Liver (tissue), 9 donors: ENCODE measurements around the gene CD63. TPM values are rescaled to one million over a fixed set of nuclear protein-coding genes. Genes with fewer than 3 reads are reported as not detected.

Experiments
- DNase-seq: peaks from one replicate; pipeline ENCODE4 v3.0.0-alpha.2; 2017; ENCODE audit warnings: low spot score
- H3K27ac ChIP-seq, 2 donors: one replicate each; pipeline ENCODE4 v1.7.0; 2013; ENCODE audit warnings: inconsistent platforms in 2 of 2, low read length in 2 of 2, control low read depth in 1 of 2, low read depth in 1 of 2, mild to moderate bottlenecking in 1 of 2
- H3K27me3 ChIP-seq, 4 donors: one replicate each; pipeline versions ENCODE4 v1.6.1 to v1.7.0; 2013; ENCODE audit warnings: low read length in 3 of 4, inconsistent platforms in 1 of 4, mild to moderate bottlenecking in 1 of 4, moderate library complexity in 1 of 4; ENCODE audit not compliant: control insufficient read depth in 4 of 4, insufficient read depth in 4 of 4
- H3K36me3 ChIP-seq, 4 donors: one replicate each; pipeline versions ENCODE4 v1.6.1 to v1.7.0; 2013; ENCODE audit warnings: low read length in 3 of 4, mild to moderate bottlenecking in 3 of 4, low read depth in 1 of 4, moderate library complexity in 1 of 4; ENCODE audit not compliant: control insufficient read depth in 4 of 4, insufficient read depth in 3 of 4
- H3K4me1 ChIP-seq, 4 donors: one replicate each; pipeline versions ENCODE4 v1.6.1 to v1.7.0; 2013; ENCODE audit warnings: low read length in 3 of 4, mild to moderate bottlenecking in 3 of 4, moderate library complexity in 1 of 4; ENCODE audit not compliant: control insufficient read depth in 4 of 4, insufficient read depth in 4 of 4
- H3K4me3 ChIP-seq, 3 donors: one replicate each; pipeline versions ENCODE4 v1.6.1 to v1.7.0; 2013; ENCODE audit warnings: low read length in 3 of 3, control low read depth in 1 of 3, low read depth in 1 of 3, mild to moderate bottlenecking in 1 of 3
- H3K9ac ChIP-seq, 2 donors: one replicate each; pipeline ENCODE4 v1.7.0; 2013; ENCODE audit warnings: low read length in 2 of 2, mild to moderate bottlenecking in 2 of 2, moderate library complexity in 2 of 2, control low read depth in 1 of 2, low read depth in 1 of 2
- H3K9me3 ChIP-seq, 4 donors: one replicate each; pipeline versions ENCODE4 v1.6.1 to v1.7.0; 2013; ENCODE audit warnings: low read length in 3 of 4; ENCODE audit not compliant: control insufficient read depth in 4 of 4
- EGR1 ChIP-seq, 2 donors: IDR thresholded peaks; 2 replicates each; pipeline ENCODE4 v1.6.1; 2016 to 2018; ENCODE audit warnings: antibody characterized with exemption in 2 of 2, low read depth in 2 of 2
- FOXA1 ChIP-seq: IDR thresholded peaks from 2 replicates; pipeline ENCODE4 v1.6.1; 2016; ENCODE audit warnings: antibody characterized with exemption
- FOXA2 ChIP-seq: IDR thresholded peaks from 2 replicates; pipeline ENCODE4 v1.6.1; 2016; ENCODE audit warnings: antibody characterized with exemption
- GABPA ChIP-seq, 2 donors: IDR thresholded peaks in 1 of 2; conservative IDR thresholded peaks in 1 of 2; 2 replicates each; pipeline ENCODE4 v1.6.1; 2016; ENCODE audit warnings: antibody characterized with exemption in 2 of 2, mild to moderate bottlenecking in 1 of 2, moderate library complexity in 1 of 2
- HNF4A ChIP-seq, 2 donors: conservative IDR thresholded peaks; 2 replicates each; pipeline ENCODE4 v1.6.1; 2016; ENCODE audit warnings: antibody characterized with exemption in 2 of 2, mild to moderate bottlenecking in 2 of 2
- HNF4G ChIP-seq: IDR thresholded peaks from 2 replicates; pipeline ENCODE4 v1.6.1; 2016; ENCODE audit warnings: antibody characterized with exemption
- JUND ChIP-seq, 2 donors: IDR thresholded peaks; 2 replicates each; pipeline ENCODE4 v1.6.1; 2016; ENCODE audit warnings: antibody characterized with exemption in 2 of 2
- NR2F2 ChIP-seq: IDR thresholded peaks from 2 replicates; pipeline ENCODE4 v1.6.1; 2016; ENCODE audit warnings: antibody characterized with exemption
- RAD21 ChIP-seq, 2 donors: IDR thresholded peaks; 2 replicates each; pipeline ENCODE4 v1.6.1; 2016; ENCODE audit warnings: antibody characterized with exemption in 2 of 2, mild to moderate bottlenecking in 2 of 2
- RXRA ChIP-seq, 2 donors: IDR thresholded peaks; 2 replicates each; pipeline ENCODE4 v1.6.1; 2017 to 2018; ENCODE audit warnings: antibody characterized with exemption in 2 of 2, mild to moderate bottlenecking in 1 of 2
- SP1 ChIP-seq: IDR thresholded peaks from 2 replicates; pipeline ENCODE4 v1.6.1; 2018; ENCODE audit warnings: antibody characterized with exemption, mild to moderate bottlenecking
- TAF1 ChIP-seq: conservative IDR thresholded peaks from 2 replicates; pipeline ENCODE4 v1.6.1; 2016; ENCODE audit warnings: antibody characterized with exemption, mild to moderate bottlenecking
- YY1 ChIP-seq: IDR thresholded peaks from 2 replicates; pipeline ENCODE4 v1.6.1; 2016; ENCODE audit warnings: antibody characterized with exemption, mild to moderate bottlenecking
- WGBS: extraction: QIAGEN DNeasy Blood & Tissue Kit; methylation state at CpG from one replicate; pipeline ENCODE4 v1.1.7; 2013; 5-methylcytosine and 5-hydroxymethylcytosine counted together
- polyA plus RNA-seq, 2 donors: library from polyadenylated mRNA; stranded (reverse) in 1 of 2; unstranded in 1 of 2; fragments of 200-250 nt in 1 of 2; fragments of >200 nt in 1 of 2; fragmentation: Nextera tagmentation in 1 of 2; extraction: Ambion mirVana in 1 of 2; gene quantifications; one replicate each; pipeline versions ENCODE4 v1.2.1 to v1.2.3, GENCODE V29; 2013 to 2015
- total RNA-seq, 2 donors: library from RNA; depleted of rRNA; stranded (reverse); fragments of >200 nt; gene quantifications; one replicate each; pipeline ENCODE4 v1.2.3, GENCODE V29; 2014
- TF ChIP-seq, protein P1 (sequence below): IDR thresholded peaks from 2 replicates; pipeline ENCODE4 v1.6.1; 2016; ENCODE audit warnings: antibody characterized with exemption
- TF ChIP-seq, protein P2 (sequence below): IDR thresholded peaks from 2 replicates; pipeline ENCODE4 v1.6.1; 2016; ENCODE audit warnings: antibody characterized with exemption
- TF ChIP-seq, protein P3 (sequence below): IDR thresholded peaks from 2 replicates; pipeline ENCODE4 v1.6.1; 2016; ENCODE audit warnings: antibody characterized with exemption, mild to moderate bottlenecking
- TF ChIP-seq, protein P4 (sequence below): IDR thresholded peaks from 2 replicates; pipeline ENCODE4 v1.6.1; 2016; ENCODE audit warnings: antibody characterized with exemption
- donor health status: healthy.
- donor health status: healthy.
- donor health status: healthy.
- donor health status: healthy.
- donor health status: healthy.

CD63 gene
- total and polyA plus RNA-seq, 4 donors, result 185 to 373 (median 338) TPM

DNA sequence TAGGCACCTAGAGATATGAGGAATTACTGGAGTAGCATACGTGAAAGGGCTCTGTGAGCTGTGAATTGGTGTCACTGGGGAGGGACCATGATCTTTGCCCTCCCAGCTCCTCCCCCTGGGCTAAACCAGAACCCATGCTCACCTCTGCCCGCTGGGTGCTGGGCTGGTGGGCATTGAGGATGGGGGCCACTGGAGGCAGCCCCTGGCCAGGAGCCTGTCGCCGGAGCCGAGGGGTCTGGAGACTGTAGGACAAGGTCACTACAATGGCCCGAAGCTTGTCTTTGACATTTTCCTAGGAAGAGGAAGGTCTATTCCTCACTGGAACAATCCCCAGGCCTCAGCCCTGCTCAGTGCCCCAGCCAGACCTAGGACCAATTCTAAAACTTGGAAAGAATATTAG lies 32.7 kb downstream of the CD63 start:
- WGBS, result 91% methylated on average over 6 of the region's 6 CpGs

DNA sequence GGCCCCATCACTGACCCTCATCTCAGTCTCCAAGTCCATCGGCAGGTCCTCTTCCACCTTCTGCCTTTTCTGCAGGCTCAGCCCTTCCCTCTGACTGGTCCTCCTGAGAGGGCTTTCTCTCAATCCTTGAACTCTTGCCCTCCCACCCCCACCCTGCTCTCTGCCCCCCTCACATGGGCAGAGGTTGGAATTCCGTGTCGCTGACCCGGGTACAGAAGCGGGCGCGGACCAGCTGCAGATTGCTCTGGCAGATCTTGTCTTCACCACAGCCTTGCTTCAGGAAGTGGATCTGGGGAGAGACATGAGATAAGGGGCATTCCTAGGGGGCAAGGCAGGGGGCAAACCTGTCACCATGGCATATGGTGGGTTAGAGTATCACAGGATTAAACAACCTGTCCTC lies 33.5 kb downstream of the CD63 start:
- no peak for TF ChIP-seq RXRA (IDR thresholded peaks at IDR 0.05)
- no peak for TF ChIP-seq HNF4A (conservative IDR thresholded peaks at IDR 0.05)
- TF ChIP-seq RAD21 (IDR thresholded peaks at IDR 0.05), result no peak
- no peak for TF ChIP-seq GABPA (IDR thresholded peaks at IDR 0.05 in 1 of 2, conservative IDR thresholded peaks at IDR 0.05 in 1 of 2)
- no peak for TF ChIP-seq EGR1 (IDR thresholded peaks at IDR 0.05; ENCODE audit: low read depth in 2 of 2)
- no peak for TF ChIP-seq TAF1
- no peak for TF ChIP-seq HNF4G
- TF ChIP-seq, protein P1, sequence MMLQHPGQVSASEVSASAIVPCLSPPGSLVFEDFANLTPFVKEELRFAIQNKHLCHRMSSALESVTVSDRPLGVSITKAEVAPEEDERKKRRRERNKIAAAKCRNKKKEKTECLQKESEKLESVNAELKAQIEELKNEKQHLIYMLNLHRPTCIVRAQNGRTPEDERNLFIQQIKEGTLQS, result no peak
- no peak for TF ChIP-seq JUND (IDR thresholded peaks at IDR 0.05)
- TF ChIP-seq, protein P2, sequence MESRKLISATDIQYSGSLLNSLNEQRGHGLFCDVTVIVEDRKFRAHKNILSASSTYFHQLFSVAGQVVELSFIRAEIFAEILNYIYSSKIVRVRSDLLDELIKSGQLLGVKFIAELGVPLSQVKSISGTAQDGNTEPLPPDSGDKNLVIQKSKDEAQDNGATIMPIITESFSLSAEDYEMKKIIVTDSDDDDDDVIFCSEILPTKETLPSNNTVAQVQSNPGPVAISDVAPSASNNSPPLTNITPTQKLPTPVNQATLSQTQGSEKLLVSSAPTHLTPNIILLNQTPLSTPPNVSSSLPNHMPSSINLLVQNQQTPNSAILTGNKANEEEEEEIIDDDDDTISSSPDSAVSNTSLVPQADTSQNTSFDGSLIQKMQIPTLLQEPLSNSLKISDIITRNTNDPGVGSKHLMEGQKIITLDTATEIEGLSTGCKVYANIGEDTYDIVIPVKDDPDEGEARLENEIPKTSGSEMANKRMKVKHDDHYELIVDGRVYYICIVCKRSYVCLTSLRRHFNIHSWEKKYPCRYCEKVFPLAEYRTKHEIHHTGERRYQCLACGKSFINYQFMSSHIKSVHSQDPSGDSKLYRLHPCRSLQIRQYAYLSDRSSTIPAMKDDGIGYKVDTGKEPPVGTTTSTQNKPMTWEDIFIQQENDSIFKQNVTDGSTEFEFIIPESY, result no peak
- TF ChIP-seq, protein P3, sequence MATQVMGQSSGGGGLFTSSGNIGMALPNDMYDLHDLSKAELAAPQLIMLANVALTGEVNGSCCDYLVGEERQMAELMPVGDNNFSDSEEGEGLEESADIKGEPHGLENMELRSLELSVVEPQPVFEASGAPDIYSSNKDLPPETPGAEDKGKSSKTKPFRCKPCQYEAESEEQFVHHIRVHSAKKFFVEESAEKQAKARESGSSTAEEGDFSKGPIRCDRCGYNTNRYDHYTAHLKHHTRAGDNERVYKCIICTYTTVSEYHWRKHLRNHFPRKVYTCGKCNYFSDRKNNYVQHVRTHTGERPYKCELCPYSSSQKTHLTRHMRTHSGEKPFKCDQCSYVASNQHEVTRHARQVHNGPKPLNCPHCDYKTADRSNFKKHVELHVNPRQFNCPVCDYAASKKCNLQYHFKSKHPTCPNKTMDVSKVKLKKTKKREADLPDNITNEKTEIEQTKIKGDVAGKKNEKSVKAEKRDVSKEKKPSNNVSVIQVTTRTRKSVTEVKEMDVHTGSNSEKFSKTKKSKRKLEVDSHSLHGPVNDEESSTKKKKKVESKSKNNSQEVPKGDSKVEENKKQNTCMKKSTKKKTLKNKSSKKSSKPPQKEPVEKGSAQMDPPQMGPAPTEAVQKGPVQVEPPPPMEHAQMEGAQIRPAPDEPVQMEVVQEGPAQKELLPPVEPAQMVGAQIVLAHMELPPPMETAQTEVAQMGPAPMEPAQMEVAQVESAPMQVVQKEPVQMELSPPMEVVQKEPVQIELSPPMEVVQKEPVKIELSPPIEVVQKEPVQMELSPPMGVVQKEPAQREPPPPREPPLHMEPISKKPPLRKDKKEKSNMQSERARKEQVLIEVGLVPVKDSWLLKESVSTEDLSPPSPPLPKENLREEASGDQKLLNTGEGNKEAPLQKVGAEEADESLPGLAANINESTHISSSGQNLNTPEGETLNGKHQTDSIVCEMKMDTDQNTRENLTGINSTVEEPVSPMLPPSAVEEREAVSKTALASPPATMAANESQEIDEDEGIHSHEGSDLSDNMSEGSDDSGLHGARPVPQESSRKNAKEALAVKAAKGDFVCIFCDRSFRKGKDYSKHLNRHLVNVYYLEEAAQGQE, result no peak
- TF ChIP-seq YY1, result no peak
- no peaks in the 10 kb centered on the region for H3K36me3 ChIP-seq
- 74% methylated on average over 7 of the region's 7 CpGs for WGBS
- H3K4me1 ChIP-seq, result no peaks in the 10 kb centered on the region
- no peak for DNase-seq
- no peak overlapping the region for H3K4me3 ChIP-seq
- no peaks in the 10 kb centered on the region for H3K9me3 ChIP-seq
- no peak overlapping the region for H3K27ac ChIP-seq
- no peaks in the 10 kb centered on the region for H3K27me3 ChIP-seq
- no peak overlapping the region for H3K9ac ChIP-seq

More for the DNA sequence above, 32.7 kb downstream of the CD63 start:
- no peak overlapping the region for H3K9ac ChIP-seq
- no peaks in the 10 kb centered on the region for H3K36me3 ChIP-seq
- H3K9me3 ChIP-seq, result no peaks in the 10 kb centered on the region
- DNase-seq, result no peak
- H3K4me3 ChIP-seq, result no peak overlapping the region
- no peak overlapping the region for H3K27ac ChIP-seq
- TF ChIP-seq RXRA (IDR thresholded peaks at IDR 0.05), result no peak
- TF ChIP-seq FOXA2, result no peak
- no peak for TF ChIP-seq SP1
- no peak for TF ChIP-seq YY1
- TF ChIP-seq, protein P3, result no peak
- TF ChIP-seq HNF4A (conservative IDR thresholded peaks at IDR 0.05), result no peak
- TF ChIP-seq EGR1 (IDR thresholded peaks at IDR 0.05; ENCODE audit: low read depth in 2 of 2), result no peak
- TF ChIP-seq JUND (IDR thresholded peaks at IDR 0.05), result no peak
- TF ChIP-seq TAF1, result no peak
- TF ChIP-seq, protein P1, result no peak
- no peak for TF ChIP-seq GABPA (IDR thresholded peaks at IDR 0.05 in 1 of 2, conservative IDR thresholded peaks at IDR 0.05 in 1 of 2)
- TF ChIP-seq, protein P2, result no peak
- no peak for TF ChIP-seq NR2F2
- TF ChIP-seq FOXA1, result no peak
- TF ChIP-seq HNF4G, result no peak
- TF ChIP-seq, protein P4, sequence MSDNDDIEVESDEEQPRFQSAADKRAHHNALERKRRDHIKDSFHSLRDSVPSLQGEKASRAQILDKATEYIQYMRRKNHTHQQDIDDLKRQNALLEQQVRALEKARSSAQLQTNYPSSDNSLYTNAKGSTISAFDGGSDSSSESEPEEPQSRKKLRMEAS, result no peak
- no peaks in the 10 kb centered on the region for H3K4me1 ChIP-seq
- no peaks in the 10 kb centered on the region for H3K27me3 ChIP-seq
